HepG2 (cell line): ENCODE data around the gene AGBL2. TPM values are rescaled to one million over a fixed set of nuclear protein-coding genes. Genes with fewer than 3 reads are reported as not detected.

Experiments
- NFYB ChIP-seq: sonication (generic); formaldehyde crosslinking; IDR thresholded peaks from 2 replicates; pipeline ENCODE4 v1.4.0; 2020; ENCODE audit warnings: missing genetic modification reagents
- POLR2AphosphoS2 ChIP-seq: IDR thresholded peaks from 2 replicates; pipeline ENCODE4 v1.6.1; 2011; ENCODE audit warnings: low read depth, low read length, improper control_type of control experiment
- RARA ChIP-seq: IDR thresholded peaks from 2 replicates; pipeline ENCODE4 v1.6.1; 2016; ENCODE audit warnings: missing genetic modification reagents, missing compliant biosample characterization
- SIX1 ChIP-seq: sonication (generic); formaldehyde crosslinking; IDR thresholded peaks from 2 replicates; pipeline ENCODE4 v1.4.0; 2020; ENCODE audit warnings: missing genetic modification reagents, borderline replicate concordance
- TBX3 ChIP-seq: fragments of 450-650 bp; IDR thresholded peaks from 2 replicates; pipeline ENCODE4 v1.6.1; 2017; ENCODE audit warnings: antibody characterized with exemption, mild to moderate bottlenecking, inconsistent platforms, borderline replicate concordance
- THAP8 ChIP-seq: sonication (generic); formaldehyde crosslinking; IDR thresholded peaks from 2 replicates; pipeline ENCODE4 v1.5.1; 2020; ENCODE audit warnings: missing genetic modification reagents, mild to moderate bottlenecking, borderline replicate concordance
- ZBTB4 ChIP-seq: sonication (generic); formaldehyde crosslinking; IDR thresholded peaks from 2 replicates; pipeline ENCODE4 v1.4.0; 2020; ENCODE audit warnings: missing genetic modification reagents, mild to moderate bottlenecking, borderline replicate concordance
- ZNF121 ChIP-seq: sonication (generic); formaldehyde crosslinking; IDR thresholded peaks from 2 replicates; pipeline ENCODE4 v1.5.0; 2020; ENCODE audit warnings: mild to moderate bottlenecking, missing genetic modification reagents
- ZNF605 ChIP-seq: sonication (generic); formaldehyde crosslinking; IDR thresholded peaks from 2 replicates; pipeline ENCODE4 v1.8.0; 2022; ENCODE audit warnings: mild to moderate bottlenecking, missing genetic modification reagents
- ZNF816 ChIP-seq: sonication (generic); formaldehyde crosslinking; IDR thresholded peaks from 2 replicates; pipeline ENCODE4 v1.8.0; 2022; ENCODE audit warnings: missing genetic modification reagents, mild to moderate bottlenecking, borderline replicate concordance
- polyA plus RNA-seq, 8 experiments: library from polyadenylated mRNA; depleted of rRNA in 3 of 8; stranded (reverse) in 7 of 8; unstranded in 1 of 8; fragments of >200 nt; fragmentation: Illumina TruSeq in 4 of 8; extraction: Trizol in 4 of 8; gene quantifications; 2 replicates each; pipeline versions ENCODE4 v1.2.1 to v1.2.3, GENCODE V29; 2011 to 2016; ENCODE audit warnings: low read depth in 4 of 8, missing spikeins in 1 of 8, mixed read lengths in 1 of 8; ENCODE audit not compliant: insufficient read depth in 1 of 8
- total RNA-seq, 5 experiments: library from RNA; depleted of rRNA; stranded (reverse); fragments of >200 nt; fragmentation: Illumina TruSeq; extraction: Trizol; gene quantifications; 2 replicates each; pipeline ENCODE4 v1.2.3, GENCODE V29; 2016; ENCODE audit warnings: low read depth in 1 of 5
- TF ChIP-seq, protein P1 (sequence below): IDR thresholded peaks from 2 replicates; pipeline ENCODE4 v1.4.0; 2020; ENCODE audit warnings: mild to moderate bottlenecking, missing genetic modification reagents
- TF ChIP-seq, protein P2 (sequence below): IDR thresholded peaks from 2 replicates; pipeline ENCODE4 v1.6.1; 2016; ENCODE audit warnings: low read depth, borderline replicate concordance
- TF ChIP-seq, protein P3 (sequence below), 2 experiments: sonication (generic) in 1 of 2; formaldehyde crosslinking in 1 of 2; IDR thresholded peaks; 2 replicates each; pipeline versions ENCODE4 v1.5.1 to v1.6.1; 2011 to 2020; ENCODE audit warnings: borderline replicate concordance in 1 of 2, low read depth in 1 of 2, low read length in 1 of 2, mild to moderate bottlenecking in 1 of 2, missing genetic modification reagents in 1 of 2, moderate library complexity in 1 of 2
- TF ChIP-seq, protein P4 (sequence below): sonication (generic); formaldehyde crosslinking; IDR thresholded peaks from 2 replicates; pipeline ENCODE4 v1.4.0; 2020; ENCODE audit warnings: missing genetic modification reagents

AGBL2 gene
- total and polyA plus RNA-seq, 2 of the 13 experiments (the other 11 are each of a cell fraction or from before 2014, with no cell fraction given): 1.6 to 5.7 TPM

DNA sequence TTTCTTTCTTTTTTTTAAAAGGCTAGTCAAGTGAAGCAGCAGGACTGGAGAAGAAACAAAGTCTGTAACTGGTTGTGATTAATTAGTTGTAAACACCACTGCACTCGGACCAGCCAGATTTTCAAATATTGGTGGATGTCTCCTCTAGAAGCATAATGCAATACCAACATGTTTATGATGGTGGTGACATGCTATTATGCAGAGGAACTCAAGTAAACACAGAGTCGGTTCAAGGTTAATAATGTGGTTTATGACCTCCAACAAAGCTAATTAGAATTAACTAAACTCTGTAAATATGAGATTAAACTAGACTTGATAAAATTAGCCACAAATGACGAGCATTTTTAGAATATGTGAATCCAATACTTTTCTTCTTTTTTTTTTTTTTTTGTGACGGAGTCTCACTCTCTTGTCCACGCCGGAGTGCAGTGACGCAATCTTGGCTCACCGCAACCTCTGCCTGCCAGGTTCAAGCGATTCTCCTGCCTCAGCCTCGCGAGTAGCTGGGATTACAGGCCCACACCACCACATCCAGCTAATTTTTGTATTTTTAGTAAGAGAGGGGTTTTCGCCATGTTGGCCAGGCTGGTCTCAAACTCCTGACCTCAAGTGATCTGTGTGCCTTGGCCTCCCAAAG, 11.8 kb upstream of the AGBL2 start (continued):
- TF ChIP-seq, protein P1, sequence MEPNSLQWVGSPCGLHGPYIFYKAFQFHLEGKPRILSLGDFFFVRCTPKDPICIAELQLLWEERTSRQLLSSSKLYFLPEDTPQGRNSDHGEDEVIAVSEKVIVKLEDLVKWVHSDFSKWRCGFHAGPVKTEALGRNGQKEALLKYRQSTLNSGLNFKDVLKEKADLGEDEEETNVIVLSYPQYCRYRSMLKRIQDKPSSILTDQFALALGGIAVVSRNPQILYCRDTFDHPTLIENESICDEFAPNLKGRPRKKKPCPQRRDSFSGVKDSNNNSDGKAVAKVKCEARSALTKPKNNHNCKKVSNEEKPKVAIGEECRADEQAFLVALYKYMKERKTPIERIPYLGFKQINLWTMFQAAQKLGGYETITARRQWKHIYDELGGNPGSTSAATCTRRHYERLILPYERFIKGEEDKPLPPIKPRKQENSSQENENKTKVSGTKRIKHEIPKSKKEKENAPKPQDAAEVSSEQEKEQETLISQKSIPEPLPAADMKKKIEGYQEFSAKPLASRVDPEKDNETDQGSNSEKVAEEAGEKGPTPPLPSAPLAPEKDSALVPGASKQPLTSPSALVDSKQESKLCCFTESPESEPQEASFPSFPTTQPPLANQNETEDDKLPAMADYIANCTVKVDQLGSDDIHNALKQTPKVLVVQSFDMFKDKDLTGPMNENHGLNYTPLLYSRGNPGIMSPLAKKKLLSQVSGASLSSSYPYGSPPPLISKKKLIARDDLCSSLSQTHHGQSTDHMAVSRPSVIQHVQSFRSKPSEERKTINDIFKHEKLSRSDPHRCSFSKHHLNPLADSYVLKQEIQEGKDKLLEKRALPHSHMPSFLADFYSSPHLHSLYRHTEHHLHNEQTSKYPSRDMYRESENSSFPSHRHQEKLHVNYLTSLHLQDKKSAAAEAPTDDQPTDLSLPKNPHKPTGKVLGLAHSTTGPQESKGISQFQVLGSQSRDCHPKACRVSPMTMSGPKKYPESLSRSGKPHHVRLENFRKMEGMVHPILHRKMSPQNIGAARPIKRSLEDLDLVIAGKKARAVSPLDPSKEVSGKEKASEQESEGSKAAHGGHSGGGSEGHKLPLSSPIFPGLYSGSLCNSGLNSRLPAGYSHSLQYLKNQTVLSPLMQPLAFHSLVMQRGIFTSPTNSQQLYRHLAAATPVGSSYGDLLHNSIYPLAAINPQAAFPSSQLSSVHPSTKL: peak; percentile 42
- no peak for TF ChIP-seq ZNF816
- no peak for TF ChIP-seq NFYB (CRISPR knock-in tag)
- no peak for TF ChIP-seq ZNF605 (CRISPR knock-in tag)
- peak; percentile 87 for TF ChIP-seq ZNF121 (CRISPR knock-in tag)
- 0 out of 2 replicates have a peak, but pooled peaks have one; percentile 5 for TF ChIP-seq RARA (CRISPR knock-in tag)
- TF ChIP-seq, protein P2, sequence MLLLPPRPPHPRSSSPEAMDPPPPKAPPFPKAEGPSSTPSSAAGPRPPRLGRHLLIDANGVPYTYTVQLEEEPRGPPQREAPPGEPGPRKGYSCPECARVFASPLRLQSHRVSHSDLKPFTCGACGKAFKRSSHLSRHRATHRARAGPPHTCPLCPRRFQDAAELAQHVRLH (CRISPR knock-in tag): no peak
- TF ChIP-seq, protein P3, sequence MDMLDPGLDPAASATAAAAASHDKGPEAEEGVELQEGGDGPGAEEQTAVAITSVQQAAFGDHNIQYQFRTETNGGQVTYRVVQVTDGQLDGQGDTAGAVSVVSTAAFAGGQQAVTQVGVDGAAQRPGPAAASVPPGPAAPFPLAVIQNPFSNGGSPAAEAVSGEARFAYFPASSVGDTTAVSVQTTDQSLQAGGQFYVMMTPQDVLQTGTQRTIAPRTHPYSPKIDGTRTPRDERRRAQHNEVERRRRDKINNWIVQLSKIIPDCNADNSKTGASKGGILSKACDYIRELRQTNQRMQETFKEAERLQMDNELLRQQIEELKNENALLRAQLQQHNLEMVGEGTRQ (IDR thresholded peaks at IDR 0.05; ENCODE audit: low read depth, low read length): no peak
- TF ChIP-seq, protein P3 (CRISPR knock-in tag; IDR thresholded peaks at IDR 0.05; ENCODE audit: borderline replicate concordance): no peak
- no peak for TF ChIP-seq SIX1 (CRISPR knock-in tag)
- no peak for TF ChIP-seq TBX3
- TF ChIP-seq ZBTB4 (CRISPR knock-in tag): peak; percentile 42; the same call in 1 of the 2 replicates
- TF ChIP-seq, protein P4, sequence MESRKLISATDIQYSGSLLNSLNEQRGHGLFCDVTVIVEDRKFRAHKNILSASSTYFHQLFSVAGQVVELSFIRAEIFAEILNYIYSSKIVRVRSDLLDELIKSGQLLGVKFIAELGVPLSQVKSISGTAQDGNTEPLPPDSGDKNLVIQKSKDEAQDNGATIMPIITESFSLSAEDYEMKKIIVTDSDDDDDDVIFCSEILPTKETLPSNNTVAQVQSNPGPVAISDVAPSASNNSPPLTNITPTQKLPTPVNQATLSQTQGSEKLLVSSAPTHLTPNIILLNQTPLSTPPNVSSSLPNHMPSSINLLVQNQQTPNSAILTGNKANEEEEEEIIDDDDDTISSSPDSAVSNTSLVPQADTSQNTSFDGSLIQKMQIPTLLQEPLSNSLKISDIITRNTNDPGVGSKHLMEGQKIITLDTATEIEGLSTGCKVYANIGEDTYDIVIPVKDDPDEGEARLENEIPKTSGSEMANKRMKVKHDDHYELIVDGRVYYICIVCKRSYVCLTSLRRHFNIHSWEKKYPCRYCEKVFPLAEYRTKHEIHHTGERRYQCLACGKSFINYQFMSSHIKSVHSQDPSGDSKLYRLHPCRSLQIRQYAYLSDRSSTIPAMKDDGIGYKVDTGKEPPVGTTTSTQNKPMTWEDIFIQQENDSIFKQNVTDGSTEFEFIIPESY: peak; percentile 89
- no peak for TF ChIP-seq POLR2AphosphoS2
- no peak for TF ChIP-seq THAP8 (CRISPR knock-in tag)
